ENCODE measurements around the gene CAVIN1. TPM values are rescaled to one million over a fixed set of nuclear protein-coding genes. Genes with fewer than 3 reads are reported as not detected.
"Not testable (repeated sequence)": the region's sequence is repeated elsewhere in the genome, so short reads cannot be mapped to it uniquely, and the experiment has no call there.

CAVIN1 gene
- total RNA-seq, 1 donor from 2014 or later = 548 TPM

GRCh38 chr17:42423766-42424165, 710 bp upstream of the CAVIN1 start:
- Histone ChIP-seq H3K36me3 (no peaks in the 10 kb centered on the region), H3K4me3 (peak overlapping the region; percentile 92 to 100), H3K27me3 (no peaks in the 10 kb centered on the region), H3K27ac (peak overlapping the region; percentile 99 to 100), H3K9me3 (no peaks in the 10 kb centered on the region), H3K4me1 (peaks cover 10 to 32% of the 10 kb centered on the region in 2 donors)
- intact Hi-C loops (cut with DNase I) = loop anchor here (1.0 to 5.0 kb wide), 5 partner anchors 35 to 253 kb away; partner anchors contain the start of genes ATP6V0A1, NAGLU, PLEKHH3 and STAT3
- no peak for TF ChIP-seq CTCF (IDR thresholded peaks at IDR 0.05)
- DNase-seq (ENCODE audit: low spot score in 2 of 2) = no peak

GRCh38 chr17:42422412-42422957, 571 bp downstream of the CAVIN1 start:
- no peak for TF ChIP-seq CTCF (IDR thresholded peaks at IDR 0.05)
- Histone ChIP-seq H3K27me3 (no peaks in the 10 kb centered on the region), H3K27ac (peak overlapping the region; percentile 99 to 100), H3K4me1 (peaks cover 10 to 34% of the 10 kb centered on the region in 2 donors), H3K9me3 (no peaks in the 10 kb centered on the region), H3K36me3 (peaks cover 0 to 4% of the 10 kb centered on the region in 2 donors), H3K4me3 (peak overlapping the region; percentile 92 to 100)
- intact Hi-C loops (cut with DNase I) = loop anchor here (2.0 to 5.0 kb wide), 4 partner anchors 36 to 254 kb away; partner anchors contain the start of genes ATP6V0A1, NAGLU and PLEKHH3
- no peak for DNase-seq (ENCODE audit: low spot score in 2 of 2)

GRCh38 chr17:42421507-42422338, 1.3 kb downstream of the CAVIN1 start:
- intact Hi-C loops (cut with DNase I) = loop anchor here (1.0 to 5.0 kb wide), 6 partner anchors 12 to 255 kb away; partner anchors contain the start of genes ATP6V0A1, NAGLU and PLEKHH3
- H3K36me3 ChIP-seq = peaks cover 0 to 4% of the 10 kb centered on the region in 2 donors
- no peak for TF ChIP-seq CTCF (IDR thresholded peaks at IDR 0.05)
- H3K9me3 ChIP-seq = no peaks in the 10 kb centered on the region
- peak overlapping the region; percentile 99 to 100 for H3K27ac ChIP-seq
- peak overlapping the region; percentile 92 to 100 for H3K4me3 ChIP-seq
- H3K27me3 ChIP-seq = no peaks in the 10 kb centered on the region
- peak in 1 of 2 donors; percentile 81 for DNase-seq (ENCODE audit: low spot score in 2 of 2)
- peaks cover 13 to 39% of the 10 kb centered on the region in 2 donors for H3K4me1 ChIP-seq

GRCh38 chr17:42421136-42421506, 1.9 kb downstream of the CAVIN1 start:
- TF ChIP-seq CTCF (IDR thresholded peaks at IDR 0.05) = no peak
- intact Hi-C loops (cut with DNase I) = loop anchor here (1.0 to 5.0 kb wide), 4 partner anchors 12 to 116 kb away; partner anchors contain the start of gene NAGLU
- H3K4me1 ChIP-seq = peaks cover 19 to 44% of the 10 kb centered on the region in 2 donors

GRCh38 chr17:42417981-42418380, 5.1 kb downstream of the CAVIN1 start:
- Histone ChIP-seq H3K4me1 (peaks cover 22 to 64% of the 10 kb centered on the region in 2 donors), H3K4me3 (peak overlapping the region in 1 of 2 donors; percentile 7), H3K27ac (peak overlapping the region; percentile 44 to 100)
- H3K36me3 ChIP-seq; H3K27me3 ChIP-seq; DNase-seq (ENCODE audit: low spot score in 2 of 2); intact Hi-C loops (cut with DNase I); H3K9me3 ChIP-seq: not testable (repeated sequence)

More at GRCh38 chr17:42421136-42421506, 1.9 kb downstream of the CAVIN1 start:
- H3K9me3 ChIP-seq = no peaks in the 10 kb centered on the region
- H3K4me3 ChIP-seq = peak overlapping the region; percentile 92 to 100
- H3K27ac ChIP-seq = peak overlapping the region; percentile 99 to 100
- H3K36me3 ChIP-seq = peaks cover 0 to 4% of the 10 kb centered on the region in 2 donors
- no peak for DNase-seq (ENCODE audit: low spot score in 2 of 2)
- no peaks in the 10 kb centered on the region for H3K27me3 ChIP-seq
